Ecto neural progenitor cell (in vitro differentiated cells): ENCODE data around the gene ZNF248.

Experiments used
- DNase-seq: peaks from one replicate; pipeline ENCODE4 v3.0.0-alpha.2; 2018; ENCODE audit warnings: low spot score

Gene ZNF248

DNA sequence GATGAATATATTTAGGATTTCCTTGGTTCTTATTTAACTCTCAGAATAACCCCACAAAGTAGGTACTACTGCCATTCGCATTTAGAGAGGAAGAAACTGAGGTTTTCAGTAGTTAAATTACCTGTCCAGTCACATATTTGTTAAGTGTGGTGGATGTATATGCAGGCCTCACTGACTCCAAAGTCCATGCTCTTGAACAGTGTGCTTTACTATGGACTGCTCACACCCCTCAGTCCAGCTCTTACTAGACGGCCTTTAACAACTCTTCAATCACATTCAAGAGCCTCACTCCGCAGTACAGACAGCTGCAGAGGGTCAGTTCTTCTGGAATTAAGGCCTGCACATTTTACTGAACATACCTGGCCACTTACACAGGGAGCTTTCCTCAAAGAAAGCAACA, 36.2 kb downstream of the ZNF248 start:
- DNase-seq: no peak

DNA sequence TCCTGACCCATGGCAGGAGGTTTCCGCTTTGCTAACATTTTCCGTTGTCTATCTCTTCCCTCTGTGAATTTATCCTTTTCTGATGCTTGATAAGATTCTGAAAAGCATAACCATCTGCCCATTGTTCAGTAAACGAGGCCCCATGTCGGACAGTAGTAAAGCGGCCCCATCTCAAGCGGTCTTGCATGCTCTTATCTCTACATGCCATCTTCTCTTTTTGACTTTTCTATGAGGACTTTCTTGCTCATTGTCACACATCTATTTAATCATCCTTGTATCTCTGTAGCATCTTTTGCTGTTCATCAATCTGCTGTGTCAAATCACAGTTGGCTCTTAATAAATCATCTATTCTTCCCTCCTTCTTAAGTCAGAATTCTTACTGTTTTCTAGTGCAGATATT, 37.6 kb downstream of the ZNF248 start:
- DNase-seq: no peak

- DNase-seq: no peak
Observed at GRCh38 chr10:37816290-37816689, 41.1 kb downstream of the ZNF248 start.

- no peak for DNase-seq
Observed at GRCh38 chr10:37813763-37814162, 43.6 kb downstream of the ZNF248 start.

DNA sequence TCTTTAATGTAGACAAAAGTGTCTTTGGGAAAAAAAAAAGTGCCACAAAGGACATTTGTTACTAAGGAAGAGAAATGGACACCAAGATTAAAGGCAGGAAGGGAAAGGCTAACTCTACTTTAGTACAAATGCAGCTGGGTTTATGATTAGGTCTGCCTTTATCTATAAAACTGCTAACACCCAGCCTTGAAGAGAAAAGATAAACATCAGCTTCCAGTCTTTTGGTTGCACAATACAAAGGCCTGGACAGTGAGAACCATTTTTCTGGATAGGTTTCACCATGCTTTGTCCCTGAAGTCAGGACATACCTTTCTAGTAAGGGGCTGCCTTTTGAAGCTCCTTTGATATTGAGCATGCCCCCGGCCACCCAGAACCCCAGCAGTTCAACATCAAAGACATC, 45.1 kb downstream of the ZNF248 start:
- DNase-seq: no peak

DNA sequence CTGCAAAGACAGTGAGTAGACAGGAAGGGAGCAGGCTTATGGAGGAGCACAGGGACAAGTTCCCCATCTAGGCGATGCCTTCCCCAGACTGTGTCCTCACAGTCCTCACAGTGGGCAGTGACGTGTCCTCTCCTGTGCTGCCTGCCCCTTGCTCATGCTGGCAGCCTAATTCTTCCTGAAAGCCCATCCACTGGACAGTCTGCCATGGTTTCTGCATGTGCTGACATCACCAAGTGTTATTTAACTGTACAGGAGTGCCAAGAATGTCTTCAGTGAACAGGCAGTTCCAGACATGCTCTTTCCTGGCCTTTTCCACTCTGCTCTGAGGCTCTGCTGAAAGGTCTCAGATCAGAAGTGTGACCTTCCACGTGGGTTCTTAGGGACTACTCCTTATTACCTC, 54.1 kb downstream of the ZNF248 start:
- DNase-seq: no peak

- no peak for DNase-seq
Observed at GRCh38 chr10:37801557-37801956, 55.9 kb downstream of the ZNF248 start.

DNA sequence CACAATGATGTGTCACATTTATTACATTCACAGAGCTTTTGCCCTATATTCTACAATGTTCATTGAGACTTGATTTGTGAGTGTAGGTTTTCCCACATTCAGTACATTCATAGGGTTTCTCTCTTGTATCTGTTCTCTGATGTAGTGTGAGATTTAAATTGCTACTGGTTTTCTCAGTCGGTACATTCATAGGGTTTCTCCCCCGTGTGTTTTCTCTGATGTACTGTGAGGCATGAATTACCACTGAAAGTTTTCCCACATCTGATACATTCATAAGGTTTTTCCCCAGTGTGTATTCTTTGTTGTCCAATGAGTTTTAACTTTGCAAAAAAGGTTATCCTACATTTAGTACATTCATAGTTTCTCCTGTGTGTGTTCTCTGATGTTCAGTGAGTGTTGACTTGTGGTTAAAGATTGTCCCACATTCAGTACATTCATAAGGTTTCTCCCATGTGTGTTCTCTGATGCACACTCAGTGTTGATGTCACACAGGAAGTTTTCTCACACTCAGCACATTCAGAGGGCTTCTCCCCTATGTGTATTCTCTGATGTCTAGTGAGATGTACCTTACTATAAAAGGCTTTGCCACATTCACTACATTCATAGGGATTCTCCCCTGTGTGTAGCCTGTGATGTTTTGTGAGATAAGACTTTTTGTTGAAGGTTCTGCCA, 63.0 kb downstream of the ZNF248 start:
- no peak for DNase-seq

GRCh38 chr10:37789590-37789989, 67.8 kb downstream of the ZNF248 start:
- no peak for DNase-seq

DNA sequence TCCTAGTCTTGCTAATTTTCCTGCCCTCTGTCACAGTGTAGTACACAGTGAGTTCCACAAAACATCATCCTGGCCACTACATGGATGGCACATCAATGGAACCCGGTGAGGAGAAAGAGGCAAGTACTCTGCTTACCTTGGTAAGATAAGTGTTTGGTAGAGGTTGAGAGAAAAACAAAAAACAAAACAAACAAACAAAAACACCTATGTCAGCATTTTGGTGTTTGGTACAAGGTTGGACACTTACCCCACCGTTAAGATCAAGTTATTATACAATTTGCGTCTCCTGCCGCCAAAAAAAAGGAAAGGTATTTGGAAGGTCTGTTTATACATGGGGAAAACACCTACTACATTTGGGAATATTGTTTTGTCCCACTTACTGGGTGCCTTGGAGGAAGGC, 72.7 kb downstream of the ZNF248 start:
- DNase-seq: no peak

GRCh38 chr10:37780536-37780935, 76.9 kb downstream of the ZNF248 start:
- no peak for DNase-seq

DNA sequence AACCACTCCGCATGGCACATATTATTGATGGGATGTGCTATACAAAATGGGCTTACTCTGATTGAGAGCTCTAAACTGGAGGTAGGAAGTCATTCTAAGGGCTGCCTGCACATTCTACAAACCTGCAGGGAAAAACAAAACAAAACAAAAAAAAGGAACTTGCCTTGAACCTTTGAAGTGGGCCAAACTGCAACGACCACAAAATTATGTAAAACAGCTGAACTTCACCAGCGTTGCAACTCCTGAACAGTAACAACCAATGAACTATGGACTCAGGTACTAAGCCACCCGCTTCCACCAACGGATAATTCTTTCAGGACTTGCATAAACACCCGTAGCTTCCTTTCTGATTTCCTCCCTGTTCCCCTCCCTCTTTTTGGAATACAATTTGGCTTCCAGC, 80.4 kb downstream of the ZNF248 start:
- no peak for DNase-seq

- no peak for DNase-seq
Observed at GRCh38 chr10:37775612-37776011, 81.8 kb downstream of the ZNF248 start.

DNA sequence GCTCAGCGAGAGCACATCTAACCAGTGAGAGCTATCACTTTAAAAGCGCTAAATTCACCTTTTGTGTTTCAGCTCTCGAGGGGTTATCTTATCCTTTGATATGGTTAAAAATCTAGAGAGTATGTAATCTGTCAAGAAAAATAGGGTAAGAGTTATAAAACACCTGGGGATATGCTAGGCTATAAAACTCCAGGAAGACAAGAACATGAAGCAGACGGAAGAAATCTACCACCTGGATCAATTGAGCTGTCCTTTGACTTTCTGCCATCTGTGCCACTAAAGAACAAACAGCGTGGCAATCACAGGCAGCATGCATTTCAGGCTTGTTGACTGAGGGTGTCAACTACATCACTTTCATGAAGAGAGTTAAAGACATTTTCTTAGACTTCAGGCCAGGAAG, 83.1 kb downstream of the ZNF248 start:
- DNase-seq: no peak

DNA sequence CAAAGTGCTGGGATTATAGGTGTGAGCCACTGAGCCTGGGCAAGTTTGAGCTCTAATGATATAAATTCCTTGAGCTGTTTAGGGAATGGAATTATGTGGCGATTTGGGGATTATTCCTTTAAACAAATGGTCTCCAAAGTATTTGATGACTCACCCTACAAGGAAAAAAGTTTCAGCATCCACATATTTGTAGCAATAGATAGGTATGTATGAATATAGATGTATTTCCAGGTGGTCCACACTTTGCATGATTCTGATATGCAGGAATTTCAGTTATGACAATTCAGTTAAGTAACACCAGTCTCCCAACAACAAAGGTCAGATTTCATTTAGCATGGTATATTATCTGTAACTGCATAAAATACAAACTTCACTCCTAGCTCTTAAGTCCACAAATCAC, 92.2 kb downstream of the ZNF248 start:
- DNase-seq: no peak

DNA sequence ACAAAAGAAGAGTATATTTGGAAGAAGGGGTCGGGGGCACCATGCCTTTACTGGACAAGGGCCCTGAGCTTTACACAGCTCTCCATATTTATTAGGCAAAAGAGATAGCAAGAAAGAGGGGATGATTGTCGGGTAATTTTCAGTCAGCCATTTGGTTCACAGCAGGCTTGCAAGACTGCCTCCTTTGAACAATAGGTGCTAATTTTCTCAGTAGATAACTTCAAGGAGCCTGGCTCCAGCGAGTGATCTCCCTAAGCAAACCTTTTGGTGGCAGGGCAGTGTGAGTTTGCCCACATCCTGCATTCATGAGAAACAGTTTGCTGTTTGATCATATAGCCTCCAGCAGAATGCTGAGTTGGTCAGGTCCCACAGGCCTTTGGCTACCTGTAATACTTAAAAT, 94.3 kb downstream of the ZNF248 start:
- DNase-seq: no peak

GRCh38 chr10:37762287-37762686, 95.1 kb downstream of the ZNF248 start:
- DNase-seq: no peak

- DNase-seq: no peak
Observed at GRCh38 chr10:37760817-37761216, 96.6 kb downstream of the ZNF248 start.

GRCh38 chr10:37758074-37758473, 99.3 kb downstream of the ZNF248 start:
- DNase-seq: no peak

GRCh38 chr10:37754538-37755323, 102.7 kb downstream of the ZNF248 start:
- no peak for DNase-seq

DNA sequence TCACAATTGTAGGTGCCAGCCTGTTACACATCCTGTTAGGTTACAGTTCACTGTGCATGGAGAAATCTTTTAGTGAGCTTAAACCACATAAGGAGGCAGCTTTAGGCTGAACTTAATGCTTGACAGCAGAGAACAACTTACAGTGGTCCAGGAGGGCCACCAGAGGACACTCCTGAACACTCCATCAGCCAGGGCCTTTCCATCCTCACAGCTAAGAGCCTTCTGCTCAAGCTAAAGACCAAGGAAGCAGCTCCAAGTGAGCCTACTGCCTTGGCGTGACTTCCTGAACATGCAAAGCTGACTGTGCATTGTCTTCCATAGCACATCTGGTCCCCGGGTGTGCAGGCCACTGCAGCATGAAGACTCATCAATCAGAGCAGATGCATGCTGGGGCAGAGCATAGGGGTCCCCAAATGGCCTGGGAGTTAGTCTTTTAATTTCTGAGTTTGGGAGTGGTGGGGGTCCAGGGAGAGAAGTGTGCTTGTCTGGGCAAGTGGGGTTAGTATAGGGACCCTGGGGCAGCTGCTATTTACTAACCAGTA, 105.0 kb downstream of the ZNF248 start:
- no peak for DNase-seq

- DNase-seq: no peak
Observed at GRCh38 chr10:37748170-37748569, 109.2 kb downstream of the ZNF248 start.

- DNase-seq: no peak
Observed at GRCh38 chr10:37747081-37747480, 110.3 kb downstream of the ZNF248 start.

- DNase-seq: no peak
Observed at GRCh38 chr10:37741831-37742230, 115.6 kb downstream of the ZNF248 start.
